B cell (primary cell): ENCODE data around the gene GRN. TPM values are rescaled to one million over a fixed set of nuclear protein-coding genes. Genes with fewer than 3 reads are reported as not detected.

ENCODE experiments used
- ATAC-seq: fragments of 200-7000 bp; cut with Tn5 transposase; one replicate; pipeline ENCODE4 v1.10.0; 2021; ENCODE audit warnings: low read depth, mild to moderate bottlenecking, moderate number of reproducible peaks, moderate library complexity
- CTCF ChIA-PET: fragments of 350-600 bp; sonication (Branson Sonifier 250); formaldehyde crosslinking; loops from one replicate; lab custom pipeline; 2021; ENCODE audit warnings: antibody characterized with exemption, inconsistent platforms; lab: Charles Lee
- POLR2A ChIA-PET: fragments of 350-600 bp; sonication (Branson Sonifier 250); formaldehyde crosslinking; loops from one replicate; lab custom pipeline; 2021; ENCODE audit warnings: antibody characterized with exemption; lab: Charles Lee
- DNase-seq: peaks from one replicate; pipeline ENCODE4 v3.0.0; 2013
- H2AFZ ChIP-seq: 2 replicates; pipeline ENCODE4 v1.6.1; 2012; ENCODE audit warnings: mild to moderate bottlenecking, low read depth, low read length; ENCODE audit not compliant: insufficient read depth, poor library complexity, severe bottlenecking
- H3K27ac ChIP-seq, 2 donors: 1 replicate in 1 of 2; 2 replicates in 1 of 2; pipeline ENCODE4 v1.5.1; 2012 to 2013; ENCODE audit warnings: low read length in 2 of 2, mild to moderate bottlenecking in 2 of 2, moderate library complexity in 1 of 2
- H3K27me3 ChIP-seq, 4 experiments: fragments of 200-600 bp in 1 of 4; sonication (generic) in 1 of 4; replicated peaks in 1 of 4; 1 replicate in 2 of 4; 2 replicates in 2 of 4; pipeline versions ENCODE4 v1.6.1 to v1.7.0; 2013 to 2016; ENCODE audit warnings: low read length in 3 of 4, mild to moderate bottlenecking in 2 of 4, mixed read lengths in 1 of 4, moderate library complexity in 1 of 4; ENCODE audit not compliant: insufficient read depth in 4 of 4, control insufficient read depth in 3 of 4; ENCODE audit errors: control extremely low read depth in 1 of 4
- H3K36me3 ChIP-seq, 2 experiments: replicated peaks in 1 of 2; 1 replicate in 1 of 2; 2 replicates in 1 of 2; pipeline versions ENCODE4 v1.6.1 to v1.7.1; 2013; ENCODE audit warnings: low read length in 1 of 2; ENCODE audit not compliant: insufficient read depth in 2 of 2, control insufficient read depth in 1 of 2; ENCODE audit errors: control extremely low read depth in 1 of 2, extremely low read depth in 1 of 2
- H3K4me1 ChIP-seq, 2 donors: fragments of 200-600 bp in 1 of 2; sonication (generic) in 1 of 2; 1 replicate in 1 of 2; 2 replicates in 1 of 2; pipeline versions ENCODE4 v1.5.1 to v1.6.1; 2013 to 2017; ENCODE audit warnings: low read length in 2 of 2; ENCODE audit not compliant: control insufficient read depth in 2 of 2, insufficient read depth in 2 of 2
- H3K4me2 ChIP-seq: replicated peaks from 2 replicates; pipeline ENCODE3; 2012; ENCODE audit warnings: mild to moderate bottlenecking, low read depth, low read length; ENCODE audit not compliant: poor library complexity, severe bottlenecking
- H3K4me3 ChIP-seq, 5 experiments: fragments of 200-600 bp in 1 of 5; sonication (generic) in 1 of 5; 1 replicate in 3 of 5; 2 replicates in 2 of 5; pipeline versions ENCODE4 v1.5.1 to v1.7.0; 2011 to 2016; ENCODE audit warnings: low read length in 4 of 5, mild to moderate bottlenecking in 4 of 5, low read depth in 2 of 5, control low read depth in 1 of 5, moderate library complexity in 1 of 5; ENCODE audit not compliant: insufficient read depth in 1 of 5; ENCODE audit errors: control extremely low read depth in 1 of 5, extremely low read depth in 1 of 5
- H3K79me2 ChIP-seq: fragments of 200-600 bp; sonication (generic); one replicate; pipeline ENCODE4 v1.6.0; 2016; ENCODE audit warnings: low read length; ENCODE audit not compliant: control insufficient read depth, insufficient read depth
- H3K9ac ChIP-seq: fragments of 200-600 bp; sonication (generic); 2 replicates; pipeline ENCODE4 v1.6.1; 2017; ENCODE audit warnings: mild to moderate bottlenecking, low read length, moderate library complexity
- H3K9me3 ChIP-seq, 3 donors: one replicate each; pipeline versions ENCODE4 v1.6.1 to v1.7.1; 2013; ENCODE audit warnings: low read length in 2 of 3; ENCODE audit not compliant: control insufficient read depth in 2 of 3, insufficient read depth in 1 of 3; ENCODE audit errors: control extremely low read depth in 1 of 3
- H4K20me1 ChIP-seq: 2 replicates; pipeline ENCODE4 v1.6.0; 2012; ENCODE audit warnings: mild to moderate bottlenecking, low read length; ENCODE audit not compliant: insufficient read depth, control insufficient read depth, poor library complexity, severe bottlenecking
- H3K27ac Mint-ChIP-seq: one replicate; pipeline ENCODE4 v1.8.0; 2021; ENCODE audit warnings: mixed read lengths
- H3K27me3 Mint-ChIP-seq: one replicate; pipeline ENCODE4 v1.8.0; 2021; ENCODE audit warnings: mixed read lengths
- H3K4me1 Mint-ChIP-seq: one replicate; pipeline ENCODE4 v1.8.0; 2021; ENCODE audit warnings: mixed read lengths
- H3K4me3 Mint-ChIP-seq: one replicate; pipeline ENCODE4 v1.8.0; 2021; ENCODE audit warnings: mixed read lengths
- H3K9me3 Mint-ChIP-seq: one replicate; pipeline ENCODE4 v1.8.0; 2022; ENCODE audit warnings: mixed read lengths; ENCODE audit not compliant: insufficient read depth
- EZH2 ChIP-seq: IDR thresholded peaks from 2 replicates; pipeline ENCODE4 v1.6.1; 2012; ENCODE audit warnings: borderline replicate concordance, low read depth, mild to moderate bottlenecking, moderate library complexity, low read length; ENCODE audit not compliant: insufficient read depth, poor library complexity, severe bottlenecking
- WGBS: methylation state at CpG from one replicate; pipeline ENCODE4 v1.1.5; 2013; ENCODE audit warnings: missing lambda C conversion rate; ENCODE audit not compliant: insufficient coverage; 5-methylcytosine and 5-hydroxymethylcytosine counted together
- intact Hi-C: fragments of 100-400 bp; cut with micrococcal nuclease; formaldehyde crosslinking; loops from one replicate; pipeline ENCODE4 v1.10.0; 2022
- polyA plus RNA-seq: library from polyadenylated mRNA; depleted of rRNA; stranded (reverse); fragments of >200 nt; gene quantifications from 2 replicates; pipeline ENCODE4 v1.2.3, GENCODE V29; 2012
- total RNA-seq, 2 donors: library from RNA; stranded (reverse); fragments of 120-200 nt in 1 of 2; gene quantifications; 1 replicate in 1 of 2; 2 replicates in 1 of 2; pipeline versions ENCODE4 v1.2.3 to v1.2.4, GENCODE V29; 2013 to 2022
- TF ChIP-seq, protein P1 (sequence below): fragments of 200-600 bp; IDR thresholded peaks from one replicate; pipeline ENCODE4 v1.8.0; 2022; ENCODE audit warnings: antibody characterized with exemption, mild to moderate bottlenecking

GRN gene
- total and polyA plus RNA-seq, 2 donors (not counting 1 experiment from before 2014, with no cell fraction given) = 187 to 226 TPM

DNA sequence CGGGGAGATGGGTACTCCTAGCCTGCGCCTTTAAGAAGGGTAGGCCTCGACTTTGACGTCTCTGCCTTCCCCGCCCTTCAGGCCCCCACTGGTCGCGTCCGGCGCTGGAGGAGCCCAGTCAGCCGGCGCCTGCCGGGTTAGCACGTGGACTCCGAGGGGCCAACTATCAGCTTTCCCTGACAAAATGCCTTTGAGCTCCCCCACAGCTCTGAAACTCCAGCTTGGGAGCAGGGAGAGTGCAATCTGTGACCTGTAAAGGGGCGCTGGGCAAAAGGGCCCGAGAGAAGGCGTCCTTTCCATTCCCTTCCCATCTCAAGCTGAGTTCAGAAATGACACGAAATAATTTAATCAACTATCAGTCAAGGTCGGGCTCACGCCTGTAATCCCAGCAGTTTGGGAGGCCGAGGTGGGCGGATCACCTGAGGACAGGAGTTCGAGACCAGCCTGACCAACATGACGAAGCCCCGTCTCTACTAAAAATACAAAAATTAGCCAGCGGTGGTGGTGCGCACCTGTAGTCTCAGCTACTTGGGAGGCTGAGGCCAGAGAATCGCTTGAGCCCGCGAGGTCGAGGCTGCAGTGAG, 18.1 kb upstream of the GRN start:
- Histone ChIP-seq H2AFZ (no peak overlapping the region), H4K20me1 (peaks cover 12% of the 10 kb centered on the region), H3K4me2 (peak overlapping the region; percentile 68), H3K9ac (peak overlapping the region; percentile 44), H3K9me3 (no peaks in the 10 kb centered on the region), H3K79me2 (peaks cover 11% of the 10 kb centered on the region), H3K4me1 (peaks cover 9 to 39% of the 10 kb centered on the region in 2 donors), H3K27me3 (no peaks in the 10 kb centered on the region), H3K36me3 (peaks cover 0 to 6% of the 10 kb centered on the region in 2 experiments), H3K27ac (peak overlapping the region in 1 of 2 donors; percentile 56), H3K4me3 (peak overlapping the region; percentile 11 to 79 (median 34))
- ChIA-PET CTCF (interaction anchor here (0.5 to 3.2 kb wide), 18 partner anchors 11 to 230 kb away, joined by 3 to 20 read pairs (median 5); partner anchors contain the start of genes FAM171A2, GRN, HDAC5 and UBTF), POLR2A (interaction anchor here (0.6 to 2.8 kb wide), 13 partner anchors 10 to 1165 kb away, joined by 3 to 29 read pairs (median 6); partner anchors contain the start of genes GRN, HDAC5, HROB and TMUB2)
- DNase-seq (peak; percentile 94), ATAC-seq (peak; percentile 68)
- 20% methylated on average over 20 of the region's 31 CpGs for WGBS
- no peak for TF ChIP-seq EZH2
- TF ChIP-seq, protein P1, sequence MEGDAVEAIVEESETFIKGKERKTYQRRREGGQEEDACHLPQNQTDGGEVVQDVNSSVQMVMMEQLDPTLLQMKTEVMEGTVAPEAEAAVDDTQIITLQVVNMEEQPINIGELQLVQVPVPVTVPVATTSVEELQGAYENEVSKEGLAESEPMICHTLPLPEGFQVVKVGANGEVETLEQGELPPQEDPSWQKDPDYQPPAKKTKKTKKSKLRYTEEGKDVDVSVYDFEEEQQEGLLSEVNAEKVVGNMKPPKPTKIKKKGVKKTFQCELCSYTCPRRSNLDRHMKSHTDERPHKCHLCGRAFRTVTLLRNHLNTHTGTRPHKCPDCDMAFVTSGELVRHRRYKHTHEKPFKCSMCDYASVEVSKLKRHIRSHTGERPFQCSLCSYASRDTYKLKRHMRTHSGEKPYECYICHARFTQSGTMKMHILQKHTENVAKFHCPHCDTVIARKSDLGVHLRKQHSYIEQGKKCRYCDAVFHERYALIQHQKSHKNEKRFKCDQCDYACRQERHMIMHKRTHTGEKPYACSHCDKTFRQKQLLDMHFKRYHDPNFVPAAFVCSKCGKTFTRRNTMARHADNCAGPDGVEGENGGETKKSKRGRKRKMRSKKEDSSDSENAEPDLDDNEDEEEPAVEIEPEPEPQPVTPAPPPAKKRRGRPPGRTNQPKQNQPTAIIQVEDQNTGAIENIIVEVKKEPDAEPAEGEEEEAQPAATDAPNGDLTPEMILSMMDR = no peak
- Mint-ChIP-seq H3K4me1 (peaks cover 39% of the 10 kb centered on the region), H3K9me3 (no peaks in the 10 kb centered on the region), H3K27me3 (no peaks in the 10 kb centered on the region), H3K4me3 (peak overlapping the region; percentile 77), H3K27ac (peak overlapping the region; percentile 84)
- intact Hi-C loops = no loop called here
